Caki2 (cell line): ENCODE measurements around the gene IAH1. TPM values are rescaled to one million over a fixed set of nuclear protein-coding genes. Genes with fewer than 3 reads are reported as not detected.

Experiments used
- DNase-seq: peaks from one replicate; pipeline ENCODE4 v3.0.0-alpha.2; 2015; ENCODE audit warnings: low read depth
- in situ Hi-C: cut with HindIII; loops from 2 replicates; pipeline ENCODE4 v1.10.0; 2016; ENCODE audit warnings: low sequenced_read_pairs, low pct_unique_long_range_greater_than_20kb, mixed read lengths
- total RNA-seq: library from RNA; depleted of rRNA; stranded (reverse); fragments of >200 nt; shearing (Covaris generic); gene quantifications from 2 replicates; pipeline ENCODE4 v1.2.3, GENCODE V29; 2014; ENCODE audit warnings: low replicate concordance; rRNA removed

The IAH1 gene
- total RNA-seq, 1 experiment from 2014 or later: 100 TPM

- in situ Hi-C loops: no loop called here
- DNase-seq: no peak
Observed at GRCh38 chr2:9517118-9517782, 42.9 kb downstream of the IAH1 start.

GRCh38 chr2:9518163-9518562, 43.8 kb downstream of the IAH1 start:
- no peak for DNase-seq
- in situ Hi-C loops: no loop called here

- no peak for DNase-seq
- in situ Hi-C loops: no loop called here
Observed at GRCh38 chr2:9518780-9519179, 44.4 kb downstream of the IAH1 start.

DNA sequence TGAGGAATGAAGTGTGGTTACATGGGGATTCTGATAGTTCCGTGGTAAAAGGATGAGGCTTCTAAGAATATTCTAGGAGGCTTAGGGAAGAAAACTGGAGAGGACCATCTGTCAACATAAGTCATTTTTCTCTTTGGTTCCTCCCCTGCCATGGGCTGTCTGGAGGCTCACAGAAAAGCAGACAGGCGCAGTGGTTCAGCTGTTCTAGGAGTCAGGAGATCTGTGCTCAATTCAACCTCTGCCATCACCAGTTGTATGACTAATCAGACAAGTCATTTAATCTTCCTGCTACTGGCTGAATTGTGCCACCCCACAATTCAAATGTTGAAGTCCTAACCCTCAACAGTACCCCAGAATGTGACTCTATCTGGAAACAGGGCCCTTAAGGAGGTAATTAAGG, 44.9 kb downstream of the IAH1 start:
- in situ Hi-C loops: no loop called here
- no peak for DNase-seq

- in situ Hi-C loops: no loop called here
- DNase-seq: no peak
Observed at GRCh38 chr2:9524291-9524690, 49.9 kb downstream of the IAH1 start.

GRCh38 chr2:9525266-9525665, 50.9 kb downstream of the IAH1 start:
- DNase-seq: no peak
- in situ Hi-C loops: no loop called here

DNA sequence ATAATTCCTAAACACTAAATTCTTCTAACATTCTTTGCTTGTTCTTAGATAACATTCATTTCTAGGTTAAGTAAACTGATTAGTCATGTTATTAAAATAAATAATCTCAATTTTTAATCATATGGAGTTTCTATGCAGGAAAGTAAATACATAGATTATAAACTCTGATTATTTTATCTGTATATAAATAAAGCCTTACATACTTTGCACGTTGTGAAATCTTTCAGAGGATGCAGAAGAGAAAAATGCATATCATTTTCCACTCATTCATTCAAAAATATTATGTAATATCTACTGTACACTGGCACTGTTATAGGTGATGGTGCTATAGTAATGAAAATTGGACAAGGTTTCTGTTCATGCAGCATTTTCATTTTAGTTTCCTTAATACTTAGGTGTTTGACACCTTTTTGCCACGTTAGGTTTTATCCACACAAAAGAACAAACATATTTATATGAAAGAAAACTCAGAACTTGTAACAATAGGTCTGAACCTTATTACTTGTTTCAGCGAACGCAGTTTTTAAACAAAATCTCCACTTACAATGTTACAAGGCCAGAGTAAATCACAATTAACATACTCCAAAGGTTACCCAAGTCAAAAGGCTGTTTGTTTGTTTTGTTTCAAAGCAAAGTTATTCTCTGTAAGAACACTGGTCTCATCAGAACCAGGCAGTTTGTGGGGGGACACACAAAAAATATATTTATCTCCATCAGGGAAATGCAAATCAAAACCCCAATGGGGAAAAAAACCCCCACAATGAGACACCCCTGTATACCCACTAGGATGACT, 53.8 kb downstream of the IAH1 start:
- in situ Hi-C loops: no loop called here

DNA sequence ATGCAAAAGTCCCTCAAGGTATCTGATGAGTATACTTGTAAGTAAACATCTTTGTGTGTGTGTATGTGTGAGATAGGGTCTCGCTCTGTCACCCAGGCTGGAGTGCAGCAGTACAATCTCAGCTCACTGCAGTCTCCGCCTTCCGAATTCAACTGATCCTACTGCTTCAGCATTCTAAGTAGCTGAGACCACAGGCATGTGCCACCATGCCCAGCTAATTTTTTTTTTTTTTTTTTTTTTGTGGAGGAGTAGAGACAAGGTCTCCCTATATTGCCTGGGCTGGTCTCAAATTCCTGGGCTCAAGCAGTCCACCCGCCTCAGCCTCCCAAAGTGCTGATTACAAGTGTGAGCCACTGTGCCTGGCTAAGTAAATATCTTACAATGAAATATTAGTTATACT, 58.1 kb downstream of the IAH1 start:
- DNase-seq: no peak
- in situ Hi-C loops: no loop called here

More for the DNA sequence above, 53.8 kb downstream of the IAH1 start:
- DNase-seq: no peak

DNA sequence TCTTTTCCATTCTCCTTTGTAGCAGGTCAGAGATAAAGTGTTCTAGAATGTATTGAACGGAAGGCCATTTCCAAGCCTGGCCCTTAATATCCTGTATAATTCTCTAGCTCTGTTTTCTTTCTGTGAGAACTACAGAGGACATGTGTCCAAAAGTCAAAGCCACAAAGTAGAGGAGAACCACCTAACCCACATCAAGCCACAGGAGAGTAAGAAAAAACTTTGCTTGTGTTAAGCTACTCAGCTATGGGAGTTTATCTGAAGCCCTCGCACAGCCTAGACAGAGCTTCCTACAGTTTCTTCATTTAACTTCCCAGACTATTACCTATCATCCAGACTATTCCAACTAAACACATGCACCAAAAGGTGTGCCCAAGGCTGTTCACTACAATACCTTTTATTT, 59.3 kb downstream of the IAH1 start:
- DNase-seq: no peak
- in situ Hi-C loops: no loop called here

DNA sequence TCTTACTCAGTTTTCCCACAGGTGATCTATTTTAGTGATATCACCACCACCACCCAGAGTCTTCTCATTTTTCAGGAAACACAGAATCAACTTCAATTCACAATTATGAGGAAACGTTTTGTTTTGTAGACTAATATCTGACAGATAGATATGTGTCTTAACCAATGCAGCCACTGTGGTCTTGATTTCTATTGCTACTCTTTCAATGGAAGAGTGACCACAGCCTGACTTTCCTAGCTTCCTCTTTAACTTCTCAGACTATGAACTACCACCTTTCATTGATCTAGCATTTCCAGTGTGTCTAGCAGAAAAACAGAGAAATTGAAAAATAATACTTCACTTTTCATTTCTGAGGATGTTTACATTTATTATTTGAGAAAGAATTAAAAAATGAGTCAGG, 60.8 kb downstream of the IAH1 start:
- in situ Hi-C loops: no loop called here
- DNase-seq: no peak

- in situ Hi-C loops: no loop called here
- no peak for DNase-seq
Observed at GRCh38 chr2:9536504-9536903, 62.2 kb downstream of the IAH1 start.

- in situ Hi-C loops: no loop called here
- no peak for DNase-seq
Observed at GRCh38 chr2:9538000-9538507, 63.7 kb downstream of the IAH1 start.

Other genes with a start within 250 kb of the IAH1 start
- gene ITGB1BP1, start 51.0 kb upstream of the IAH1 start, total RNA-seq: 55.9 and 110 TPM in 2 replicates
- 26.5 and 38.3 TPM in 2 replicates for gene CPSF3, start 50.9 kb upstream of the IAH1 start, total RNA-seq
- gene ADAM17, start 81.3 kb downstream of the IAH1 start, total RNA-seq: 16.6 and 17.1 TPM in 2 replicates
- 496 and 587 TPM in 2 replicates for gene YWHAQ, start 156.4 kb downstream of the IAH1 start, total RNA-seq